ENCODE data around the gene TMEM117. TPM values are rescaled to one million over a fixed set of nuclear protein-coding genes. Genes with fewer than 3 reads are reported as not detected.

The TMEM117 gene
- total and polyA plus RNA-seq, 2 donors (not counting 1 experiment from before 2014, with no cell fraction given) = 2.0 to 10.4 TPM

DNA sequence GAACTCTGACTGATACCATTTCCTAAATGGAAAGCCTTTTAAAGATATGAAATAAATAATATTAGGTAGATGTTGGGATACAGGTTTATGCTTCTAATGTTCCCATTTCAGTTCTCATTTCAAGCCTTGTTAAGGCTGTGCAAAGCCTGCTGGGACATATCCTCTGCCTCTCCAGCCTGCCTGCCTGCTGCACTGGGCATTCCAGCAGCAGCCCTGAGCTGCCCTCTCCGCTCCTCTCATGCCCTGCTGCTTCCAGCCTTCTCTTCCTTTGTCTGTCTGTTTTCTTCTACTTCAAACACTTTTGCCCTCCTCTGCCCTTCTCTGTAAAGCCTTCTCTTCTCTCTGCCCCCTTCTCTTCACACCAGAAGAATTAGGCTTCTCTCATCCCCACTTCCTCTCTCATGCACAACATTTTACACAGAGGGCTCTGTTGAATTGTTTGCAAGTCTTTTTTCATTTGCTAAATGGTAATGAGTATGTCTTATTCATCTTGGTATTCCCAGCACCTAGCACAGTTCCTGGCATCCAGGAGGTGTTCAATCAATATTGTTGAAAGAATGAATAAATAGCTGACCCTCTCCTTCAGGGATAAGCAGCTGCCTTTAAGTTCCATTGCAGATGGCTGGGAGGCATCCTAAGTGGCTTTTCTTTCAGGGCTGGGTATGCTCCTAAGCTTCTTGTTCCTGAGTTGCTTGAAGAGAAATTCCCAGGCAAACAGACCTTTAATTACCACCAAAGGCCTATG is 292.3 kb downstream of the TMEM117 start:
- Histone ChIP-seq H3K9ac (ENCODE audit: low read length) (no peak overlapping the region), H3K36me3 (replicated peaks in 1 of 2; ENCODE audit: control extremely low read depth in 1 of 2, control insufficient read depth in 1 of 2, extremely low read depth in 1 of 2, insufficient read depth in 2 of 2, low read length in 1 of 2) (no peaks in the 10 kb centered on the region), H3K4me1 (ENCODE audit: control insufficient read depth in 2 of 2, insufficient read depth in 2 of 2, low read length in 2 of 2) (no peaks in the 10 kb centered on the region), H4K20me1 (ENCODE audit: control insufficient read depth, insufficient read depth, low read length, poor library complexity, severe bottlenecking) (no peaks in the 10 kb centered on the region), H2AFZ (ENCODE audit: insufficient read depth, low read depth, low read length, poor library complexity, severe bottlenecking) (no peak overlapping the region), H3K9me3 (ENCODE audit: control extremely low read depth in 1 of 3, control insufficient read depth in 2 of 3, insufficient read depth in 1 of 3, low read length in 2 of 3) (peaks cover 0 to 2% (median 0%) of the 10 kb centered on the region in 3 donors), H3K79me2 (ENCODE audit: control insufficient read depth, insufficient read depth, low read length) (no peaks in the 10 kb centered on the region), H3K4me3 (ENCODE audit: control extremely low read depth in 1 of 5, extremely low read depth in 1 of 5, insufficient read depth in 1 of 5, low read depth in 2 of 5, low read length in 4 of 5) (no peak overlapping the region), H3K27me3 (replicated peaks in 1 of 4; ENCODE audit: control extremely low read depth in 1 of 4, control insufficient read depth in 3 of 4, insufficient read depth in 4 of 4, low read length in 3 of 4) (no peaks in the 10 kb centered on the region), H3K4me2 (replicated peaks; ENCODE audit: low read depth, low read length, poor library complexity, severe bottlenecking) (no peak overlapping the region), H3K27ac (ENCODE audit: low read length in 2 of 2) (no peak overlapping the region)
- Mint-ChIP-seq H3K27ac (no peak overlapping the region), H3K4me1 (no peaks in the 10 kb centered on the region), H3K4me3 (no peak overlapping the region), H3K27me3 (no peaks in the 10 kb centered on the region), H3K9me3 (ENCODE audit: insufficient read depth) (peaks cover 7% of the 10 kb centered on the region)
- ChIA-PET CTCF (no interaction called here), POLR2A (no interaction called here)
- DNase-seq (no peak), ATAC-seq (ENCODE audit: low read depth) (no peak)
- intact Hi-C loops (cut with micrococcal nuclease) = no loop called here
- TF ChIP-seq EZH2 (IDR thresholded peaks at IDR 0.05; ENCODE audit: borderline replicate concordance, insufficient read depth, low read depth, low read length, poor library complexity, severe bottlenecking) (no peak), CTCF (IDR thresholded peaks at IDR 0.05) (no peak)
- 91% methylated on average over 1 of the region's 1 CpG for WGBS (ENCODE audit: insufficient coverage)

DNA sequence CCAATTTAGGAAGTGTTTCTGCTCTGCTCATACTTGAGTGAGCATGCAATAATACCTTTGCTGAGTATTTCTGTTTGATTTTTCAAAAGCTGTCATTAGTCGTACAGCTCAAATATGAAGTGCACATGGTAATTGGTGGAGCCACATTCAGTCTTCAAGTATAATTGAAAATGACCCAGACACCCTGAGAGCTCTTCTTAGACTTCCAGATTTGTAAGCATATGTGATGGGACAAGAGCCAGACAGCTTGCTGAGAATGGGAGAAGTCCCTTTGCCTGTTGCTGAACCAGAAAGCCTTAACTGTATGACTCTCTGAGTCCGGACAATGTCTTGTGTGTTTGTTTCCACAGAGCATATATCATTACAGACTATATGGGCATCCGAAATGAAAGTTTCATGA is 307.3 kb downstream of the TMEM117 start:
- 100% methylated on average over 1 of the region's 3 CpGs for WGBS (ENCODE audit: insufficient coverage)
- CTCF ChIA-PET = interaction anchor here (0.9 kb wide), 1 partner anchor 10 kb away, joined by 3 read pairs; no protein-coding TSS in a partner anchor
- H2AFZ ChIP-seq (ENCODE audit: insufficient read depth, low read depth, low read length, poor library complexity, severe bottlenecking) = no peak overlapping the region

More for the DNA sequence above, 307.3 kb downstream of the TMEM117 start:
- DNase-seq (no peak), ATAC-seq (ENCODE audit: low read depth) (no peak)
- Histone ChIP-seq H3K4me2 (replicated peaks; ENCODE audit: low read depth, low read length, poor library complexity, severe bottlenecking) (no peak overlapping the region), H3K27ac (ENCODE audit: low read length in 2 of 2) (no peak overlapping the region), H3K9me3 (ENCODE audit: control extremely low read depth in 1 of 3, control insufficient read depth in 2 of 3, insufficient read depth in 1 of 3, low read length in 2 of 3) (no peaks in the 10 kb centered on the region), H3K4me1 (ENCODE audit: control insufficient read depth in 2 of 2, insufficient read depth in 2 of 2, low read length in 2 of 2) (no peaks in the 10 kb centered on the region), H3K9ac (ENCODE audit: low read length) (no peak overlapping the region), H4K20me1 (ENCODE audit: control insufficient read depth, insufficient read depth, low read length, poor library complexity, severe bottlenecking) (no peaks in the 10 kb centered on the region), H3K4me3 (ENCODE audit: control extremely low read depth in 1 of 5, extremely low read depth in 1 of 5, insufficient read depth in 1 of 5, low read depth in 2 of 5, low read length in 4 of 5) (no peak overlapping the region), H3K79me2 (ENCODE audit: control insufficient read depth, insufficient read depth, low read length) (no peaks in the 10 kb centered on the region), H3K36me3 (replicated peaks in 1 of 2; ENCODE audit: control extremely low read depth in 1 of 2, control insufficient read depth in 1 of 2, extremely low read depth in 1 of 2, insufficient read depth in 2 of 2, low read length in 1 of 2) (no peaks in the 10 kb centered on the region), H3K27me3 (replicated peaks in 1 of 4; ENCODE audit: control extremely low read depth in 1 of 4, control insufficient read depth in 3 of 4, insufficient read depth in 4 of 4, low read length in 3 of 4) (no peaks in the 10 kb centered on the region)
- Mint-ChIP-seq H3K27me3 (no peaks in the 10 kb centered on the region), H3K4me3 (no peak overlapping the region), H3K27ac (no peak overlapping the region), H3K4me1 (no peaks in the 10 kb centered on the region), H3K9me3 (ENCODE audit: insufficient read depth) (peaks cover 2% of the 10 kb centered on the region)
- TF ChIP-seq EZH2 (IDR thresholded peaks at IDR 0.05; ENCODE audit: borderline replicate concordance, insufficient read depth, low read depth, low read length, poor library complexity, severe bottlenecking) = no peak
- no peak for TF ChIP-seq CTCF (IDR thresholded peaks at IDR 0.05)
- intact Hi-C loops (cut with micrococcal nuclease) = no loop called here
- POLR2A ChIA-PET = no interaction called here

All from B cell (primary cell).